Memory B cell (primary cell): ENCODE measurements around the gene MFRP.

Source experiments
- ATAC-seq: fragments of 150-1000 bp; cut with Tn5 transposase; 2 replicates; pipeline ENCODE4 v1.10.0; 2021; ENCODE audit warnings: low read depth, mild to moderate bottlenecking, moderate library complexity
- DNase-seq, 2 donors: peaks; one replicate each; pipeline ENCODE4 v3.0.0; 2022; ENCODE audit warnings: low spot score in 2 of 2
- H3K27ac Mint-ChIP-seq: one replicate; pipeline ENCODE4 v1.8.0; 2022; ENCODE audit warnings: mild to moderate bottlenecking, moderate library complexity, mixed read lengths
- H3K27me3 Mint-ChIP-seq: one replicate; pipeline ENCODE4 v1.8.0; 2022; ENCODE audit warnings: mixed read lengths
- H3K36me3 Mint-ChIP-seq: one replicate; pipeline ENCODE4 v1.8.0; 2022; ENCODE audit warnings: mild to moderate bottlenecking, mixed read lengths
- H3K4me1 Mint-ChIP-seq: one replicate; pipeline ENCODE4 v1.8.0; 2022; ENCODE audit warnings: mixed read lengths
- H3K4me3 Mint-ChIP-seq: one replicate; pipeline ENCODE4 v1.8.0; 2022; ENCODE audit warnings: mild to moderate bottlenecking, moderate library complexity, mixed read lengths
- H3K9me3 Mint-ChIP-seq: one replicate; pipeline ENCODE4 v1.8.0; 2022; ENCODE audit warnings: mixed read lengths

Gene MFRP

DNA sequence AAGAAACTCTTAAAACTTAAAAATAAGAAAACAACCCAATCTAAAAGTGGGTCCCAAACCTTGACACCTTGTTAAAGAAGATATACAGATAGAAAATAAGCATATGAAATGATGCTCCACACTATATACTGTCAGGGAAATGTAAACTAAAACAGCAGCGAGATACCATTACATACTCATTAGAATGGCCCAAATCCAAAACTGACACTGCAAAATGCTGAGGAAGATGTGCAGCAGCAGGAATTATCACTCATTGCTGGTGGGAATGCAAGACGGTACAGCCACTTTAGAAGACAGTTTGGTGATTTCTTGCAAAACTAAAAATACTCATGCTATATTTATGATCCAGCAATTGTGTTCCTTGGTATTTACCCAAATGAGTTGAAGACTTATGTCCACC is 17.2 kb downstream of the MFRP start:
- no peaks in the 10 kb centered on the region for H3K9me3 Mint-ChIP-seq

DNA sequence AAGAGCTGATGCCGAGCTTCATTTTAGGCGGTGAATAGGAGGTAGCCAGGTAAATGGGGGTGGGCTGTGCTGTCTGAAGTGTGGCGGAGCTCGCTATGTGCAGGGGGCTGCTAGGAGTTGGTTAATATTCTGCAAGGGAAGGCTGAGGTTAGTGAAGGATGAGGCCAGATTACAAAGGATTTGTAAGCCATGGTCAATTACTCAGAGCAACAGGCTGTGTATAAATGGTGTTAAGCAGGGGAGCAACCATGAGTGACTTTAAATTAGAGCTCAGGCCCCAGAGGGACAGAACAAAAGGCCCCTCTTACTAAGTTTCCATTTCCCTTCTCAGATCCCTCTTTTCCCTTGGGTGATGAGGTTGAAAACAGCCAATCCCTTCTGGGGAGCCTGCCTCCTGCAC is 22.3 kb downstream of the MFRP start:
- Mint-ChIP-seq H3K36me3 (no peaks in the 10 kb centered on the region), H3K27me3 (peaks cover 5% of the 10 kb centered on the region), H3K4me3 (no peak overlapping the region), H3K27ac (no peak overlapping the region), H3K9me3 (no peaks in the 10 kb centered on the region), H3K4me1 (peaks cover 17% of the 10 kb centered on the region)
- ATAC-seq (no peak), DNase-seq (no peak)

More for the DNA sequence above, 17.2 kb downstream of the MFRP start:
- ATAC-seq (no peak), DNase-seq (no peak)
- no peak overlapping the region for H3K4me3 Mint-ChIP-seq
- H3K4me1 Mint-ChIP-seq = peaks cover 3% of the 10 kb centered on the region
- peaks cover 7% of the 10 kb centered on the region for H3K27me3 Mint-ChIP-seq
- no peaks in the 10 kb centered on the region for H3K36me3 Mint-ChIP-seq
- no peak overlapping the region for H3K27ac Mint-ChIP-seq

DNA sequence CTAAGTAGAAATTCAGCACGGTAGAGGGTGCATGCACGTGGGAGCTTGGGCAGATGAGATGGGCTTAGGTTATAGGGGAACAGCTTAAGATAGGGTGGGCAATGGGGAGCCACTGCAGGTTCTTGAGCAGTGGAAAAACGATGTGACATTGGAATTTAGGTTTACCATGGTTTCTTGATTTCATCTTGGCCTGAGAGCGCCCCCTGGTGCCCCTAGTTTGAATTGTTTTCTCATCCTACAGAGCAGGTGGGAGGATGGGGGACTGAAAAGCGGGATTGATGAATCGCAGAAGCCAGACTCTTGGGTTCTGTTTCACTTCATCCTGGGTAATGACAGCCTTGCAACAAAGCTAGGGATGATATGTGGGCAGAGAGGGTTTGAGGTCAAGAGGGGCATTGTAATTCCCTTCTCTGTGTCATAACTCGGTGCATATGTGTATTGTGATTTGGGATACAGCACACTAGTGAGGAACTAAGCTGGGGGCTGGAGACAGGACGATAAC is 22.9 kb downstream of the MFRP start:
- Mint-ChIP-seq H3K4me3 (no peak overlapping the region), H3K27me3 (peaks cover 7% of the 10 kb centered on the region), H3K36me3 (no peaks in the 10 kb centered on the region), H3K4me1 (peaks cover 22% of the 10 kb centered on the region), H3K9me3 (no peaks in the 10 kb centered on the region), H3K27ac (peak overlapping the region; percentile 3)
- ATAC-seq = no peak
- peak; percentile 79 for DNase-seq

DNA sequence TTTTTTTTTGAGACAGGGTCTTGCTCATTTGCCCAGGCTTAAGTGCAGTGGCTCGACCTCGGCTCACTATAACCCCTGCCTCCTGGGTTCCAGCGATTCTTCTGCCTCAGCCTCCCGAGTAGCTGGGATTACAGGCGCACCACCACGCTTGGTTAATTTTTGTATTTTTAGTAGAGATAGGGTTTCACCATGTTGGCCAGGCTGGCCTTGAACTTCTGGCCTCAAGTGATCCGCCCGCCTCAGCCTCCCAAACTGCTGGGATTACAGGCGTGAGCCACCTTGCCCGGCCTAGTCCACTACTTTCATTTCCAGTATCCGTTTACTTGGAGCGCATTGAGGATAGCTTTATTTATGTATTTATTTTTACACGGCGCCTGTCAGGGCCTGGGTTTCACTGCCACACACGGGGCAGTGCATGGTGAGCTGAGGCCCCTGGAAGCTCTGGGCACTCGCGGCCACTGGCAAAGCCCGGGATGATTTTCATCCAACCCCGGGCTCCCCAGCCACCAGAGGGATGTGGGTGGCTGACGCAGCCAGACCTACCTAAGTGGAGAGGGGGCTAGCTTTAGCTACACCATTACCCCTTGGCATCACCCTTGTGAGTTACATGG is 23.5 kb downstream of the MFRP start:
- H3K27me3 Mint-ChIP-seq = peaks cover 7% of the 10 kb centered on the region
- H3K4me3 Mint-ChIP-seq = no peak overlapping the region
- no peak overlapping the region for H3K27ac Mint-ChIP-seq
- no peak for ATAC-seq
- no peak for DNase-seq
- H3K9me3 Mint-ChIP-seq = no peaks in the 10 kb centered on the region
- peaks cover 23% of the 10 kb centered on the region for H3K4me1 Mint-ChIP-seq
- no peaks in the 10 kb centered on the region for H3K36me3 Mint-ChIP-seq

DNA sequence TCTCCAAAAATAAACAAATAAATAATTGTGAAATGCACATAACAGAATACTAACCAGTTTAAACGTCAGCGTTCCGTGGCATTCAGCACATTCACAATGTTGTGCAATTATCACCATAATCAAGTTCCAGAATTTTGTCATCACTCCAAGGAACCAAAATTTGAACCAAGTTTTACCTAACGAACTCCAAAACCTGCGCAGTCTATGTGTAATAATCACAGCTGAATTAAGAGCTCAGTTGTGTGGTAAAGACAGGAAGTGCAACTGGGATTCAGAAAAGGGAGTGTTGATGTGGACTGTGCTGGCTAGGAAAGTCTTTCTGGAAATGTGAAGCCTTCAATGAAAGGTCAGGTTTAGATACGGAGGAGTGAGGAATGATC is 24.2 kb downstream of the MFRP start:
- Mint-ChIP-seq H3K4me1 (peaks cover 23% of the 10 kb centered on the region), H3K36me3 (no peaks in the 10 kb centered on the region), H3K27ac (no peak overlapping the region), H3K27me3 (peaks cover 8% of the 10 kb centered on the region), H3K9me3 (no peaks in the 10 kb centered on the region), H3K4me3 (no peak overlapping the region)
- ATAC-seq (no peak), DNase-seq (no peak)

DNA sequence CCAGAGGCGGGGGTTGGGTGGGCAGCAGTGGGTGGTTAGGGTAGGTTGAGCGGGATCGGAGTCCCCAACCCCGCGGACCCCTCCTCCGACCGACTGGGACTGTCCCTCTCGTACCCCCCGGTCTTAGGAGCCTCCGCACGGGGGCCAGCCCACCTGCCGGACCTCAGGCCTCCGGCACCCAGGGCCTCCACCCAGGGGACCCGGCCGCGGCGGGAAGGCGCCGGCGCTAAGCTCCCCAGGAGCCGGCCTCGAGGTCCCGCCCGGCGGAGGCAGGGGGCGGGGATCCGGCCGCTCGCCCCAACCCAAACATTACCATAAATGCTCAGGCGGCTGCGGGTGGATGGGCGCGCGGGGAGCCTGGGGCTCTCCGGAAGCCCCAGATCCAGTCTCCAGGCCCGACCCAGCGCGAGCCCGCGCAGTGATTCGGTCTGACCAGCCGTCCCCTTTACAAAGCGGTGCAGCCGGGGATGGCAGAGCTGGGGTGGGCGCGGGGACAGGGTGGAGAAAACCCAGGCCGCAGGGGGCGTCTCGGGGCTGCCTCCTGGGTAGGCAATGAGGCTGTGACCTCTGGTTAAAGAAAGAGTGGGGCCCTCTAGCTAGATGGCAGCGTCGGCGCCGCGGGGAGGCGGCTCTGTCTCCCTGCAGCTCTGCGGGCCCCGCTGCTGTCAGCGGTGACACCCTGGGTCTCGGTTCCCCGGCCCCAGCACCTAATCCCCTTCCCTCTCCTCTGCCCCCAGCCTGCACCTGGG is 25.6 kb downstream of the MFRP start:
- DNase-seq = no peak
- H3K27ac Mint-ChIP-seq = peak overlapping the region; percentile 28
- H3K4me1 Mint-ChIP-seq = peaks cover 25% of the 10 kb centered on the region

GRCh38 chr11:119320240-119320775 is 26.2 kb downstream of the MFRP start:
- Mint-ChIP-seq H3K36me3 (no peaks in the 10 kb centered on the region), H3K4me1 (peaks cover 28% of the 10 kb centered on the region), H3K4me3 (peak overlapping the region; percentile 83), H3K27me3 (peaks cover 10% of the 10 kb centered on the region), H3K27ac (peak overlapping the region; percentile 61), H3K9me3 (no peaks in the 10 kb centered on the region)
- DNase-seq (no peak), ATAC-seq (no peak)

More for the DNA sequence above, 25.6 kb downstream of the MFRP start:
- Mint-ChIP-seq H3K4me3 (peak overlapping the region; percentile 91), H3K9me3 (no peaks in the 10 kb centered on the region), H3K36me3 (no peaks in the 10 kb centered on the region), H3K27me3 (peaks cover 8% of the 10 kb centered on the region)
- peak; percentile 64 for ATAC-seq

- Mint-ChIP-seq H3K9me3 (no peaks in the 10 kb centered on the region), H3K27ac (peak overlapping the region; percentile 61), H3K4me3 (peak overlapping the region; percentile 83), H3K36me3 (no peaks in the 10 kb centered on the region), H3K4me1 (peaks cover 32% of the 10 kb centered on the region), H3K27me3 (peaks cover 12% of the 10 kb centered on the region)
- no peak for DNase-seq
- ATAC-seq = no peak
Measured at GRCh38 chr11:119319700-119320239, 26.7 kb downstream of the MFRP start.

DNA sequence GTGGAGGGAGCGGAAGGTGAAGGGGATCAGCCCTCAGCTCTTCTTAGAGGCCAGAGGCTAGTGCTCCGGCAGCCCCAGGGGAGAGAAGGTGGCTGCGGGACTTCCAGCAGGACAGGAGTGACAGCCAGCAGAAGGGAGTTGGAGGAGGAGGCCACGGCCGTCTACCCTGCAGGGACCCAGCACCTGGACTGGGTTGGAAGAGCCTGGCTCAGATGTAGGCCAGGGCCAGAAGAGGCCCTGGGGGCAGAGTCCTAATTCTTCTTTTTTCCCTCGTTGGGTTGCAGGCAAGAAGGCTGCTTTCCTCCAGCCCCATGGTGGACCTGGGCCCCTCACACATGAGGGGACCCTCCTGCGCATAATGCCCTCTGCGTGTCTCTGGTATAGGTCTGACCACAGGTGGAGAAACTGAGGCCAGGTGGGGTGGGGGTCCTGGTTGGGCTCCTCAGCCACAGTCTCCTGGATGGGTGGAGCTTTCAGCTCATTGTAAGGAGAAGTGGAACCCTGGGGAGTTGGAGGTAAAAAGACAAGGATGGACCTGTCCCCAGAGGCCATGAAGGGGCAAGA is 27.3 kb downstream of the MFRP start:
- Mint-ChIP-seq H3K4me3 (peak overlapping the region; percentile 83), H3K9me3 (no peaks in the 10 kb centered on the region), H3K4me1 (peaks cover 34% of the 10 kb centered on the region), H3K36me3 (no peaks in the 10 kb centered on the region), H3K27me3 (peaks cover 17% of the 10 kb centered on the region), H3K27ac (peak overlapping the region; percentile 61)
- ATAC-seq (no peak), DNase-seq (no peak)

- H3K27me3 Mint-ChIP-seq = peaks cover 18% of the 10 kb centered on the region
- peaks cover 31% of the 10 kb centered on the region for H3K4me1 Mint-ChIP-seq
- no peaks in the 10 kb centered on the region for H3K36me3 Mint-ChIP-seq
- no peaks in the 10 kb centered on the region for H3K9me3 Mint-ChIP-seq
- no peak for DNase-seq
- H3K4me3 Mint-ChIP-seq = peak overlapping the region; percentile 73
- peak; percentile 57 for ATAC-seq
- H3K27ac Mint-ChIP-seq = peak overlapping the region; percentile 56
Measured at GRCh38 chr11:119318240-119319135, 28.0 kb downstream of the MFRP start.

GRCh38 chr11:119317592-119318239 is 28.8 kb downstream of the MFRP start:
- Mint-ChIP-seq H3K27me3 (peaks cover 18% of the 10 kb centered on the region), H3K27ac (no peak overlapping the region), H3K4me1 (peaks cover 30% of the 10 kb centered on the region), H3K36me3 (no peaks in the 10 kb centered on the region), H3K9me3 (no peaks in the 10 kb centered on the region), H3K4me3 (peak overlapping the region; percentile 14)
- ATAC-seq (no peak), DNase-seq (no peak)

DNA sequence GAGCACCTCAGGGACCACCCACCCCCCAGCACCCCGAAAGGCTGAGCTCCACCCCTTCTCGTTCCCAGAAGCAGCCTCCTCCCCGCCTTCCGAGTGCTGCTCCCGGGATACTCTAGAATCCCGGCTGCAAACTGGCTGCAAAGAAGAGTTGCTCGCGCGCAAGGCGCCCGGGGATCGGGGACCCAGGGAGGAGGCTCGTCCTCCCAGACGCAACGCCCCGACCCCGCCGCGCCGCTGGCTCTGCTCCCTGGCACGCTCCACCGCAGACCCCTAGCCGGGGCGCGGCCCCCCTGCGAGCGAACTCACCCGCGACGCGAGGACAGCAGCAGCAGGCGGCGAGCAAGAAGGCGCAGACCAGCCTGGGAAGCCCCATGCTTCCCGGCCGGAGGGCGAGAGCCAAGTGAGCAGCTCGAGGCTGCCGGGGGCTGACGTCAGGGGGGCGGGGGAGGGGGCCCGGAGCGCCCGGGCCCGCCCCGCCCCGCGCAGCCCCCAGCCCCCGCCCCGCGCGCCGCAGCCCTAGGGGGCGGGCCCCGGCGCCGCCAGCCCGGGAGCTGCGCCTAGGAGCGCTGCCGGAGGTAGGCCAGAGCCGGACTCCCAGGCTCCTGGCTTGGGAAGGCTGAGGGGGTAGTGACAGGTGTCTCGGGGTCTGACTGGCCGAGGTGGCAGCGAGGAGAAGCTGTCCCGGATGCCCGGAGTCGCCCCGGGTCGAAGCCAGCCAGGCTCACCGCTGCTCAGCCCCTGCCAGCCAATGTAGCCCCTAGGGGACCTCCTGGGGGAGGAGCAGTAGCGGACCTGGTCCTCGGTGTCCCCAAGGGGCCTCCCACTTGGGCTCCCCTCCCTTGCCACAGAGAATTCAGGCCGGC is 29.5 kb downstream of the MFRP start, which contains the start of gene MCAM:
MCAM (minus strand) TSS at position 402 of the 863 bp plus-strand sequence; CDS start at position 373, 29 bp downstream.
- Mint-ChIP-seq H3K9me3 (no peaks in the 10 kb centered on the region), H3K27me3 (peaks cover 17% of the 10 kb centered on the region), H3K36me3 (no peaks in the 10 kb centered on the region), H3K4me3 (peak within 1 kb of the TSS; percentile 78), H3K27ac (no peak within 1 kb of the TSS), H3K4me1 (peaks cover 27% of the 10 kb centered on the region)
- peak in 1 of 2 donors; percentile 36 for DNase-seq
- ATAC-seq = no peak
